ENCODE data around the gene ZNF81.

GRCh38 chrX:47900833-47901232 lies 64.1 kb downstream of the ZNF81 start:
- TF ChIP-seq CTCF (IDR thresholded peaks at IDR 0.05; ENCODE audit: low read length) (no peak), EZH2 (IDR thresholded peaks at IDR 0.05; ENCODE audit: borderline replicate concordance, low read length) (no peak)
